ENCODE measurements around the gene CGNL1.

Gene CGNL1

DNA sequence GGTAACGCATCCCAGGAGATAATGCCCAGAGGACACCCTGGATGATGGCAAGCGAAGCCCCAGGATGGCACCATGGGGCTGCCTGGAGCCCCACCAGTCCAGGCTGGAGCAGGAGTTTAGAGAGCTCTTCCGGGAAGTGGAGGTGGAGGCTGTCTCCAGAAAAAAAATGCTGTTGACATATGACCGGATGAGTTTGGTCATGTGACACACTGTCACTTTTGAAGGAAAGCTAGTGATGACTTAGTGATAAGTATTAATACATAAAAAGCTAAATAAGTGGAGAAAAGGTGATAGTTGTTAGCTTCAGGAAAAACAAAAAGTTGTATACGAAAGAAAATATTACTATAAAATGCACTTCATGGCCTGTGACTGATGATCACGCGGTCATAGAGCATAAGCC, 195.4 kb downstream of the CGNL1 start:
- DNase-seq (ENCODE audit: low read depth): no peak

- no peak for DNase-seq (ENCODE audit: low read depth)
Measured at GRCh38 chr15:57572468-57572867, 196.2 kb downstream of the CGNL1 start.

DNA sequence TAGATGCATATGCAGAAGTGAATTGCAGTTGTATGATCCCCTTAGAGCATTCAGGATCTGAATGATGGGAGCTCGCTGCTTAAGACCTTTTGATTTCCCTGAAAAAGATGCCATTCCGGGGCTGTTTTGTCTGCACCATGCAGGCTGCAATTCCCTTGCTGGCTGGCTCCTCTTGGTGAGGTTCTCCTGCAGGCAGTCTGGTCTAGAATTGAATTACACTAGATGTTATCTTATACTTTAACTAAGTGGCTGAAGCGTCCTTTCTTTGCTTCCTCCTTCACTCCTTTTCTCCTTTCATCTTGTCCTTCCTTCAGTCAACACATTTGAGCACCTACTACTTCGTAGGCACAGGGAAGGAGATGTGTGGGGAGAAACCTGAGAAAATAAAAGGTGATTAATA, 196.8 kb downstream of the CGNL1 start:
- DNase-seq (ENCODE audit: low read depth): no peak

- no peak for DNase-seq (ENCODE audit: low read depth)
Measured at GRCh38 chr15:57575363-57575762, 199.1 kb downstream of the CGNL1 start.

DNA sequence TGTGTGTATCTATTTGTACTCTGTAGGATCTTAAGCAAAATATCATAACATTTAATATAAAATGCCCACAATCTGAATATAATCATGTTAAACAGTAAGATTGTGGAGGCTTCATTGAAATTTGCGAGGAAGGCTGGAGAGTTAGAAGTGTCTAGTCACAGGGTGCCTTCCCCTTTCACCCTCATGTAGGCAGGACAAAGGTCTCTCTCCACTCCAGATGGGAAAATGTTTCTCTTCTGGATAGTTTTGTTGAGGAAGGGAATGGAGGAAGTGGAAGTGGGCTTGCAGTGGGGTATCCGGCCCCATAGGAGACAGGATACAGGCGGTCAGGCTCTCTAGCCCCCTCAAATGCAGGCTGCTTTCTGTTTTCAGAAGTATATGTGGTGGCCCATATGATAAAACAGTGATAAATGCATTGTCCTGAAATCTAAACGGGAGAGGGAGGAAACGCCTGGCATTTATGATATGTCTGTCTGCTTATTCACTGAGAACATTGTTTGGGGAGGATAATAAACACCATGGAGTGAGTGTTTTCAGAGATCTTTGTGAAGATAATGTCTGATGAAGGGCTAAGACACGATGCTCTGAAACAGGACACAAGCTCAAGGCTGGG, 202.1 kb downstream of the CGNL1 start:
- DNase-seq (ENCODE audit: low read depth): no peak

DNA sequence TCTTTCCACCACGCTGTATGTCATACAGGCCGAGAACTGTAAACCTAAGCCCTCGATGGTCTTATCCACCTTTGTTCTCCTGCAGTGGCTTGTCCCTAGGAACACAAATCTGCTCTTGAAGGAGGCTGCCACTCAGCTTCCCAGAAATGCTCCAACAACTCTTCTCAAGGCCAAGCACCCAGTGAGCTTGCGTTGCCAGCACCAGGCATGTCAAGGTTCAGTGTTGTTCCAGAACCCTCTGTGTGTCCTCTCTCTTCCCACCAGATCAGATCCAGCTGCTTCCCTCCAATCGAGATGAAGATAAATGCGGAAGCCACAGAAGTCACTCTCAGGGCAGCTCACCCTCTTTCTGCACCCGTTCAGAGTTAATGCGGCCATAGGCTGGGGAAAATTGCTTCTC, 204.1 kb downstream of the CGNL1 start:
- DNase-seq (ENCODE audit: low read depth): no peak

- DNase-seq (ENCODE audit: low read depth): no peak
Measured at GRCh38 chr15:57580866-57581265, 204.6 kb downstream of the CGNL1 start.

- DNase-seq (ENCODE audit: low read depth): no peak
Measured at GRCh38 chr15:57582090-57582489, 205.8 kb downstream of the CGNL1 start.

DNA sequence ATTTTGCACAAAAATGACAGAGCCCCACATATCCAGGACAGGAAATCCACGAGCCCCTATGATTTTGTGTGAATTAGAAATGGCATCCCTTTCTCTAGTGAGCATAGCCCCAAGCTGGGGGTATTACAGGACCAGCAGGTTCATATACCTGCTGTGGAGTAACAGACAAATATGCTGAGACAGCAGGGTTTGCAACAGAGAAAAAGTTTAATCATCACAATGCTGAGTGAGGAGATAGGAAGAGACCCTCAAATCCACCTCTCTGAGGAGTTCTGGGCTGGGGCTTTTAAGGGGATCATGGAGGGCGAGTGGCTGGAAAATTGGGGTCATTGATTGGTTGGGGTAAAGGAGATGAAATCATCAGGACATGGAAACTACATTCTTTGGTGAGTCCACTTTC, 207.0 kb downstream of the CGNL1 start:
- DNase-seq (ENCODE audit: low read depth): no peak

DNA sequence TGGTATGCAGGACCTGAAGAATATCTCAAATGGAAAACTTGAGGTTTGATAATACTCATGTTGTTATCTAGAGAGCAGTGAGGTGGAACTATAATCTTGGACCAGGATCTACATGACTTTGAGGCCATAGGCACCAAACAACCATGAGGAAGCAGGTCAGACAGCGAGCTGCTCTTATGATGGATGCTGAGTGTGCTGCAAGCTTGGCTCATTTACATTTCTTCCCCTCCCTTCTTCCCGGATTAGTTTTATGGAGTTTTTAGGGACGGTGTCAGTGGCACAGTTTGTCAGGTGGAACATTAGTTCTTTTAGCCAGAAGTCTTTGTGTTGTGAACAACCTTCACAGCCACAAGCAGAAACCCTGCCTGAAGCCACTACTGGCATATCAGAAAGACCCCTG, 207.4 kb downstream of the CGNL1 start:
- no peak for DNase-seq (ENCODE audit: low read depth)

DNA sequence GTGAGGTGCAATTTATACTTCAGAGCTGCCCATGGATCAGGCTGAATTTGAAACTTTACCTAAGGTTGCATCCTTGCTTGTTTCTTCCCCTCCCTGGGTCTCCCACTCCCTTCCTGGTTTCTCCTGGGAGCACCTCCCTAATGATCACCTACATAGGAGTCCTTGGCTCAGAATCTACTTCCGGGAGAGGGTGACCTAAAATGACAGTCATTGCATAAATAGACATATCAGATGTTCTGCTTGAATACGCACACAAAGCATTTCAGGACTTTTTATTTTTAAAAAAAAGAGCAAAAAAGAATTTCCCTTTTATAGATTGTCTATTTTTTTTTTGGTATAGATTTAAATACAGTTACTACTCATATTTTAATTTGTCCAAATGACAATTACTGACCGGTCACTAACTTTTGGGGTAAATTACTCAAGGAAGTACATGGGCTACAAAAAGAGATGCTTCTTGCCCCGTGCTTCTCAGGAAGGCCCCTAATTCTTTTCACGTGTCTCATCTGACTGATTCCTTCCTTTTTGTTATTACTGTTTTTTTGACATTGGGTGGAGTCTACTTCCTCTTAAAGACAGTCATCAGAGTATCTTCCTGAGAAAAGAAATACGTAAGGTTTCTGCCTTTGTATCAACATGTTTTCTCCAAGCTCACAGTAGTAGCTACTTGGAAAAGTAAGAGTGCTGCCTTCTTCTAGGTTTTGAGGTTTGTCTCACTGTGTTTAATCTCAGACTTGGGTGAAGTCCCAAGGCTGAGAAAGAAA, 210.5 kb downstream of the CGNL1 start:
- DNase-seq (ENCODE audit: low read depth): no peak

DNA sequence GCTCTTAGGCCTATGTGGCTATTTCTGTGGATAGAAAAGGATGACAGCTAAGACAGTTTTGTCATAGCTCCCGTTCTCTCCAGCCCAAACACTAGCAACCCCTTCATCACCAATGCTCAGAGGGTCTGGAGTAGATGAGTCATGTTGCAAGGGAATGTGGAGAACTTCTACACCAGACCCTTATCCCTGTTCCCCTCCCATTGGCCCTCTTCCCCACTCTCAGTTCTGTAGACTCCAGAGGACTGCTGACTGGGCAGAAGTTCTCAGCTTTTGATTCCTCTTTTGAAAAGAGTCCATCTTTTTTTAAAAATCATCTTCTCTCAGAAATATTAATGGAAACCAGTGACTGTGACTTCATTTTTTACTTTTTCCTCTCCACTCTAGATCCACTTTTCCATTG, 213.0 kb downstream of the CGNL1 start:
- no peak for DNase-seq (ENCODE audit: low read depth)

- DNase-seq (ENCODE audit: low read depth): no peak
Measured at GRCh38 chr15:57589754-57590153, 213.4 kb downstream of the CGNL1 start.

- no peak for DNase-seq (ENCODE audit: low read depth)
Measured at GRCh38 chr15:57591237-57591821, 215.0 kb downstream of the CGNL1 start.

- DNase-seq (ENCODE audit: low read depth): peak; percentile 54
Measured at GRCh38 chr15:57591822-57592367, 215.6 kb downstream of the CGNL1 start, which contains the start of gene MYZAP. TSS of gene MYZAP (plus strand) at chr15:57591904. CDS start at chr15:57592035, 131 bp downstream.

GRCh38 chr15:57592426-57592825, 216.1 kb downstream of the CGNL1 start:
- DNase-seq (ENCODE audit: low read depth): no peak

GRCh38 chr15:57592836-57593420, 216.6 kb downstream of the CGNL1 start:
- no peak for DNase-seq (ENCODE audit: low read depth)

- DNase-seq (ENCODE audit: low read depth): no peak
Measured at GRCh38 chr15:57594479-57594878, 218.2 kb downstream of the CGNL1 start.

- no peak for DNase-seq (ENCODE audit: low read depth)
Measured at GRCh38 chr15:57595011-57595866, 218.9 kb downstream of the CGNL1 start.

GRCh38 chr15:57596301-57596855, 220.1 kb downstream of the CGNL1 start:
- DNase-seq (ENCODE audit: low read depth): no peak

GRCh38 chr15:57596978-57597377, 220.7 kb downstream of the CGNL1 start:
- no peak for DNase-seq (ENCODE audit: low read depth)

All from activated T-cell treated with anti-CD3 and anti-CD28 coated beads for 48 hours (primary cell).